HG03521 (cell line): ENCODE measurements around the gene PRR20G.
"Not testable (repeated sequence)": the region's sequence is repeated elsewhere in the genome, so short reads cannot be mapped to it uniquely, and the experiment has no call there.

Experiments
- ATAC-seq: cut with Tn5 transposase; IDR thresholded peaks from one replicate; pipeline ENCODE4 v1.9.1; 2021; ENCODE audit warnings: mild to moderate bottlenecking, moderate library complexity; ENCODE audit not compliant: unreplicated experiment

The PRR20G gene

DNA sequence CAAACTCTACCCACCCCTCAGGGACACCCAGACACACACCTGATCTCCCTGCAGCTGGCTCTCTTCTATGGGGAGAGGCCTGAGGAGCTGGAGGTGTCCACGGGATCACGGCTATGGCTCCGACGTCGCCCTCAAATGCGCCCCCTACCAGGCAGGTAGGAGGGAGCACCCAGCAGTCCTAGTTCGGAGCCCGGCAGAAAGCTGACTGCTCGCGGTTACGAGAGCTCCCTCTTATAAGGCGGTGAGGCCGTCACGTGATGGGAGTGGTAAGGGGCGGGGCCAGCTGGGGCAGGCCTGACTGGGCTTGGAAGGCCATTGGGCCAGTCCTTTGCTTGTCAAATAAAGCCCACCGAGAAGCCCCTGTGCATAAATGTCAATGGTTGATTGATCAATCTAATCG, at the start of gene PRR20G:
Gene PRR20G (minus strand): TSS at position 207 of the 400 bp plus-strand sequence. CDS start 681 bp downstream, outside the sequence.
- no peak for ATAC-seq

DNA sequence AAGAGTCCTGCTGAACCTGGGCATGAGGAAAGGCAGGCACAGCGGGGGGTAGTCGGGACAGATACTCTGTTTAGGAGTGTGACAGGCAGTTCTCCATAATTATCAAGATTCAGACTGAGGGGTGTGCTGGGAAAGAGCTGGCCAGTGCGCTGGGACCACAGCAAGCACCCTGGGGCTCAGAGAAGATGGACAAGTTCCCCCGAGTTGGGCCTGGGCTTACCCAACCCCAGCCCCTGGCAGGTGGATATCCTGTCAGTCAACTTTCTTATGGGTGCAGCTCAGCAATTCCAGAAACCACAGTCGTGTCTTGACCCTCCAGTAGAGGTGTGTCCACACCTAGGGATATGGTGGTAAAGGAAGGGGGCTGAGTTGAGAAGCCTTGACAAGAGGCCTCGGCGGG, 49.2 kb upstream of the PRR20G start:
- no peak for ATAC-seq

DNA sequence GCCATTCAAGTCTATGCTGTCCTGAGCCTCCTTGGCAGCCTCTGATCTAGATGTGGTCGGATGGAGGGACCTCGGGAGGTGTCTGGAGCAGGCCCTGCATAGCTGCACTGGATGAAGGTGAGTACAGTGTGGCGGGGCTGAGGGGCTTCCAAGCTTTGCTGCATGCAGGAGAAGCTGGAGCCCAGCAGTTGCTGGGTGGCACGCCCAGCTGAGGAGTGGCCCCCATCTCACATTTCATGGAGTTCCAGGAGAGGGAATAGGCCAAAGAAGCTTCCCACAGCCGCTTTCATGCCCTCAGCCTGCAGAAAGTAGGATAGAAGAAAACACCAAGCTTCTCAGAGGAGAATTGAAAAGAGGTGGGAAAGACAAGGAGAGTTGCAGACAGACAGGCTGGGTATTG, 48.3 kb upstream of the PRR20G start:
- no peak for ATAC-seq

DNA sequence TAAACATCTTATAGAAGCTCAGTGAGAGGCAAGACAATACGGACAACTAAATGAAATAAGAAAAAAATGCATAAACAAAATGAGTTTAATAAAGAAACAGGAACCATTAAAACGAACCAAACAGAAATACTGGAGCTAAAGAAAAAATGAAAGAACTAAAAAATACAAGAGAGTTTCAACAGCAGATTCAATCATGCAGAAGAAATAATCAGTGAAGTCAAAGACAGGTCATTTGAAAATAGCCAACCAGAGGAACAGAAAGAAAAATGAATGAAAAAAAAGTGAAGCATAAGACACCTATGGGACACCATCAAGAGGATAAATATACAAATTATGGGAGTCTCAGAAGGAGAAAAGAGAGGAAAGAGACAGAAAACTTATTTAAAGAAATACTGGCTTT, 42.5 kb upstream of the PRR20G start:
- no peak for ATAC-seq

DNA sequence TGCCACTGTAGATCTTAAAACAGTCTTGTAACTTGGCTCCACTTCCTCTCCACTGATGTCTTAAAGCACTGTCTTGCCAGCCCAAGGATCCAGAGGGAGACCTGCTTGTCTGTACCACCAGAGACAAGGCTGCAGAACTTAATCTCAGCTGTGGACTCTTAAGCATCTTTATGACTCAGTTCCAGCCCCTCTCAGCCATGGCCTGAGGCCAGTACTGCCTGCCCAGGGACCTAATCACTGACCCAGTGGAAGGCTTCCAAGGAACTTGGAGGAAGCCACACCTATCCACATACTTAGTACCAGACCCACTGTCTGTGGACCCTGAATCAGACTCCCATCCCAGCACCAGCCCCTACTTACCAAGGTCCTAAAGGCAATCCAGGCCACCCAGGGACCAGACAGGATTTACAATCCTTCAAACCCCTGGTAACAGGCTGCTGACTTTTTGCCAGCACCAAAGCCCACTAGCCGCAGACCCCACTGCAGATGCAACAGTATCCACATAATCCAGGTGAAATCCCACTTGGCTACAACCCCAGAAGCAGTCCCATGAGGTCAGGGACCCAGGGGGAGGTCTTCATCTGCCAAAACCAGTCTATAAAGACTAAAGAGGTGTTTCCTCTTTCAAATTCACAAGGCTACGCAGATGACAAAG, 41.9 kb upstream of the PRR20G start:
- ATAC-seq, result no peak

DNA sequence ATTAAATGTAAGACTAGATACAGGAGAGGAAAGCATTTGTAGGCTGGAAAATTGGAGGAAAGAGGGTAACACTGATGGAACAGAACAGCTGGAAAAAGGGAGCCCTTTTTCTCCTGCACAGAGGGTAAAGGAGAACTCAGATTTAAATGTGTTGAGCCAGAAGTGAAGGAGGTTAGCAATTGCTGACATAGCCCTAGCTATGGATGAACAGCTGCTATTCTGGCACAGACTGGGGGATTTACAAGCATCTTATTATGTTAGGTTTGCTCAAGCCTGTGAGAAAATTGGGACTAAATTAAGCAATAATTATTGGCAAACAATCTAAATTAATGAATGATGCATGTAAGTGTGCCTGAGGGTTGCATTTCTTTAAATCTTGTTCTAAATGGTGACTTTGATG, 40.6 kb upstream of the PRR20G start:
- no peak for ATAC-seq

DNA sequence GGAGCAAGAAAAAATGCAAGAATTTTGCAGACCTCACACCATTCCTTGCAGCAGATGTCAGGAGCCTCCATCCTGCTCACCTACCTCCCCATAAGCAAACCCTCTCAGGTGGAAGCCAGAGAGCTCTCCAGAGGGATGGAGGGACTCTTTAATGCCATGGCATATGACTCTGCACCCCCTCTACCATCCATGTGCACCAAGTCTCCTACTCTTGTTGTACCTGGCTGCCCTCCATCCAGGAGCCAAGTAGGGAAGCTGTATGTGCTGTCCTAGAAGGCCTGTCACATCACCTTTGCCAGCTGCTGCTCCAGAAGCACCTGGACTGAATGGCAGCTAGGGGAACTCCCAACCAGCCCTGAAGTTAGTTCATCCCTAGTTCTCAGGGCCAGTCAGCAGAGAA, 38.5 kb upstream of the PRR20G start:
- ATAC-seq, result no peak

DNA sequence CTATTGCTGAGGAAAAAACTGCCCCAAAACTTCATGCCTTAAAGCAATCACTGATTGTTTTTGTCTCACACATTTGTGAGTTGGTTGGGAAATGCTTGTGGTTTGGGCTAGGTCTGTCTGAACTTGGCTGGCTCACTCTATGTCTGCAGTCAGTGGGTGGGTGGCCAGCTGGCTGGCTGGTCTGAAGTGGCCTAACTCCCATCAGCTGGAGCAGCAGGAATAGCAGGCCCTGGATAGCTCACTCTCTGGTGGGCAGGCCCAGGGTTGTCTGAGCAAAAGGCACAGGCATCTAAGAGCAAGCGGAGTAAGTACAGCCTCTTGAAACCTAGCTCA, 37.7 kb upstream of the PRR20G start:
- ATAC-seq, result no peak

DNA sequence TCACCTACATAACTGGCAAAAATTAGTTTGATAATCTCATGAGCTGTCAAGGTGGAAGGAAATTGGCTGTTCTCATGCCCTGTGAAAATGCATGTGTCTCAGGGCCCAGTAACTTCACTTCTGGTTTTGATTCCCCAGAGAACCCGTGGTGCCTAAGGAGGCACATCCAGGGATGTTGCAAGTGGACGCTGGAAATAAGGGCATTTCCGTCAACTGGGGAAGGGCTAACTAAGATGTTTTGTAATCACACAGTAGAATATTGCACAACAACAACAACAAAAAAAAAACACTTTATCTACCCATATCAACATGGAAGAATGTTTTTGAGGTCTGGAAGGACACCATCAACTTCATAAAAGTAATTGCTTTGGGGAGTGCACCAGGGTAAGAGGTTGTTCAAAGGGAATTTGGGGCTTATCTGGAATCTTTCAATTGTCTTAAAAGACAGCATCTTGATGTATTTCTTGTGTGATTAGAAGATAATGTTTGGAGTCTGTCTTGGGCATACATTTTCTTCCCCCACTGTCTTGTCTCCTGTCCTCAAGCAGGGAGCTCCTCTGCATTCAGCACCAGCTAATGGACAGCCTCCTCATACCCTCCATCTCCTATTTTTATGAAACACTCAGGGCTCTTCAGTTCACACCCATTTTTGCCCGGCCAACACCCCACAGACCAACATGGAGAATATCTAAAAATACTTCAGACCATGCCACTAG, 37.2 kb upstream of the PRR20G start:
- ATAC-seq, result no peak

DNA sequence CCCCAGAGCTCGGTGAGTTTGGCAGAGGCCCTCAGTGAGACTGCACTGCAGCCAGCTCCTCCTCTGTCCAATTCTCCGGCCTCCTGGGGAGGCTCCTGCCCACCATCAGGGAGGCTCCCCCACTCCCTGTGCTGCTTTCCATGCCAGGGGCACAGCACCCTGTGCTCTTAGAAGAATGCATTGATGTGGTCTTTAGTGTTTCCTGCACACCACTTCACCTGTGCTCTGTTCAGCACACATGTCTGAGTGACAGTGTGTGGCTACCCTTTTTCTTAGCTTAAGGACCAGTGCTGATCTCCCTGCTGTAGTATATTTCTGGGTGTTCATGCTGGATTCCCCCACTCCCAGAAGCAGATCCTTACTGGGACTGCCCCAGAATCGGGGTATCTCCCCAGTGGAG, 36.2 kb upstream of the PRR20G start:
- ATAC-seq, result no peak

DNA sequence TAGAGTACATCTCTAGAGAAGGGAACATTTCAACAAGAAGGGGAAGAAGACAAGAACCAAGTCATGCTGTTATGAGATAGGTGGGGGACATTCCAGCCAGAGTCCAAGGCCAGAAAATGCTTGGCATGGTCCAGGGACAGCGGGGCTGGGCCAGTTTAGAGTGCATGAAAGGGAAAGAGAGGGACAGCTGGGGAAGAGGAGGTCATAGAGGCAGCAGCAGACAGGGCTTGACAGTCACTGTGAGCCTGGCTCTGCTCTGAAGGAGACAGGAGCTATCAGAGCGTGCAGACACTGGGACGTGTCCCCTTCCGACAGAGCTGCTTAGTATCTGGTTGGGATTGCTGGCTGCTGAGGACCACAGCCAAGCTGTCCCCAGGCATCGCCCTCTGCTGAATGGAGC, 35.7 kb upstream of the PRR20G start:
- no peak for ATAC-seq

DNA sequence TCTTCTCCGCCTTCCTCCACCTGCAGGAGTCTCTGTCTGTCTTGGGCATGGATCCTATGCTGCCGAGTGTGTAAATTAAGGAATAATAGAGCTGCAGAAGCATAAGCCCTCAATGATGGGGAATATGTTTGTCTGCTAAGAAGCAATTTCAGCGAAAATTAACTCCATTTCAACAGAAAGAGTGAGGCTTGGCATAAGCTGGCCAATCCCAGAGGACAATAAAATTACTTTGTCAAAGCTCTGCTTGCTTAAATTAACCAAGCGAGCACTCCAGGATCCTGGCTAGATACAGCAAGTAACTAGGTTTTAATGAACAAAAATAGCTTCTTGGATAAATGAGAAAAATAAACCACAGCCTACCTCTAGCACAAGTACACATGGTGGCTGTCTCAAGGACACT, 33.5 kb upstream of the PRR20G start:
- ATAC-seq, result no peak

DNA sequence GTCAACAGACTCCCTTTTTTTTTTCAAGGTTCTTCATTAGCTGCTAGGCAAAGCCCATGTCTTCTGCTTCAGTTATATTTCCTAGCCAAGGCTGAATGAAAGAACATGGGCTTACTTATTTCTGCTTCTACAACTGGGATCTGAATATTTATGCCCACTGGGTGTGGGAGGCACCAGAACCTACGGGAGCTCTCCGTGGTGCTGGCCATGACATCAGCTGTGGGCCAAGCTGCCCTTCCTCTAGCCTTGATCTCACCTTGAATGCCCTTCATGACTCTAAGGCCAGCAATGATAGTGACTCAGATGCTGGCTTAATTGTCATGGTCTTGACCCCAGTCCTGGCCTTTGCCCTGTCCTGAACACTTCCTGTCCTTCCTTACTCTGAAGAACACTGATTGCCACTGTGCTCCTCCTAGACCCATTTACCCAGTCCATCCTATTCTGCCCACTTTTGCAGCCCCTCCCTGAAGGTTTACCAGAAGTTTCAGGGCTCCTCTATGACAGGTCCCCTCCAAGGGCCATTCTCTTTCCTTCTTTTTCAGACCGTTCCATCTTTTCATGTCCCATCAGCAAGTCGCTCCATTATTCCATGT, 32.8 kb upstream of the PRR20G start:
- no peak for ATAC-seq

DNA sequence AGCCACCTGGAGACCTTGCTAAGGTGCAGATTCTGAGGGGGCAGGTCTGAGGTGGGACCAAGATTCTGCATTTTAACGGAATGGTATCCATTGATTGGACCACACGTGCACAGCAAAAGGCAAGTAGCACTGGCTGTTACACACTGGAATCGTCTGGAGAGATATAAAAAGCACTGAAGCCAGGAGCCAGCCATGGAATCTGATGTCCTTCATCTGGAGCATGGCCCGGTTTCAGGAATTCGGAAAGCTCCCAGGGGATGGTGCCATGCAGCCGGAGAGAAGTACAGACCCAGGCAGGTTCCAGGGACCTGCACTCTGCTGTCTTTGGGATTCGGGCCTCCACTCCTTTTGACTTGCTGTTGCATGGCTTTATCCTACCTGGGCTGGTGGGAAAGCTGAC, 28.8 kb upstream of the PRR20G start:
- ATAC-seq, result no peak

DNA sequence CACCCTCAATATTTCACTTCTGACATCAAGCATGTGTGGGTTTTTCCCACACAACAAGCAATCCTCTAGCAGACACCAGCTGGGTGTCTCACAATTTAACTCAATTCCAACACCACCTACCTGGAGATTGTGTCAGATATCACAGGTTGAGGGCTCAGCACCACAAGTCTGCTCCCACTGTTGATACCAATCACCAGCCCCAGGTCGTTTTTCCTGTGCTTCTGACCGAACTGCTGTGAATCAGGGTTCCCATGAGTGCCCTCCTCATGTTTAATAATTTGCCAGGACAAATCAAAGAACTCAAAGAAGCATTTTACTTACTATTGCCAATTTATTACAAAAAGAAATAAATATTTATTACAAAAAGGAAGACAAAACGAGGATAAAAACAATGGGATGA, 25.0 kb upstream of the PRR20G start:
- ATAC-seq, result no peak

DNA sequence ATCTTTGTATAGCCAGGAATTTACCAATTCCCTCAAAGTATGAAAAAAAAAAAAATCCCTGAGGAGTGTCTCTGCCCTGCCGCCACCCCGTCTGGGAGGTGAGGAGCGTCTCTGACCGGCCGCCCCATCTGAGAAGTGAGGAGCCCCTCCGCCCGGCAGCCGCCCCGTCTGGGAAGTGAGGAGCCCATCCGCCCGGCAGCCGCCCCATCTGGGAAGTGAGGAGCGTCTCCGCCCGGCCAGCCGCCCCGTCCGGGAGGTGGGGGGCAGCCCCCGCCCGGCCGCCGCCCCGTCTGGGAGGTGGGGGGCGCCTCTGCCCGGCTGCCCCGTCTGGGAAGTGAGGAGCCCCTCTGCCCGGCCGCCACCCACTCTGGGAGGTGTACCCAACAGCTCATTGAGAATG, 21.0 kb upstream of the PRR20G start:
- ATAC-seq, result not testable (repeated sequence)

DNA sequence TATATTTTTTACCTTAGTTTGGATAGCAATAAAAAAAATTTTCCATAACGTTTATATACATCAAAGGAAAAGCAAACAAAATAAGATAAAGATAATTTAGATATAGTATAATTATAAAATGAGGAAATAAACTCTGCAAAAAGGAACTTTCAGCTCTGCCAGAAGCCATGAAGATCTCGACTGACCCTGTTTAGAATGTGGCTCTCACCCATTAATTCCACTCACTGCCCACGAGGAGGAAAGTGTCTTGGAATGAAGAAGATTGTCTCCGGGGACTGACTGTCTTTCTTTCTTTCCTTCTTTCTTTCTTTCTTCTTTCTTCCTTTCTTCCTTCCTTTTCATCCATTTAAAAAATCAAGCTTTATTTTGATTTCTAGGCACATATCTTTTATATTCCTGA, 20.1 kb upstream of the PRR20G start:
- ATAC-seq, result no peak

DNA sequence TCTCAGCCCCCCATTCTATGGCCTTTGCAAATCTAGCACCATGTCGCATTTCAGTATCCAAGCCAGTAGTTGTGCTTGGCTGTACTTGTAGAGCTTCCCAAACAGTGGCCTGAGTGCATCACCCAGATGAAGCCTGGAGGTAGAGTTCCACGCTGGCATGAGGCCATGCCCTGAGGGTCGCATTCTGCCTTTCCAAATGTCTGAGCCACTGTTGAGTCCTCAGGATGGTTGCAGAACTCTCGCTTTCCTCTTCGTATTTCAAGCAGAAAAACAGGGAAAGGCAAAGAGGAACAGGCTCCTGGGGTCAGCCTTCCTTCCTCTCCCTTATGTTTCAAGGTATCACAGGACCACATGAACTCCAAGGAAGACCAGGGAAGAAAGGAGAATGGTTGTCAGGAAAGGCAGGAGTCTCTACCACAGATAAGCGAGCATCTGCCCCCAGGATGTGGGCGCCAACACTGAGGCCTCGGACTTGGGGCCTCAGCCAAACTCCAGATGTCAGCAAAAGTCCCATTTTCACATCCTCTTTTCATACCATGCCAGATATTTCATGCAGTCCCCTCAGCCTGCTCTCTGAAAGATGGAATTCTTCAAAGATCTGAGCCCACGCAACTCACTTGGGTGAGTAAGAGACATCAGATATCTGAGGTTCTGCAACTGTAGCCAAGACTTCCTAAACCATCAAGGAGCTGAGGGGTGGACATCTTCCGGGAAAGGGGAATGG, 19.4 kb upstream of the PRR20G start:
- no peak for ATAC-seq

DNA sequence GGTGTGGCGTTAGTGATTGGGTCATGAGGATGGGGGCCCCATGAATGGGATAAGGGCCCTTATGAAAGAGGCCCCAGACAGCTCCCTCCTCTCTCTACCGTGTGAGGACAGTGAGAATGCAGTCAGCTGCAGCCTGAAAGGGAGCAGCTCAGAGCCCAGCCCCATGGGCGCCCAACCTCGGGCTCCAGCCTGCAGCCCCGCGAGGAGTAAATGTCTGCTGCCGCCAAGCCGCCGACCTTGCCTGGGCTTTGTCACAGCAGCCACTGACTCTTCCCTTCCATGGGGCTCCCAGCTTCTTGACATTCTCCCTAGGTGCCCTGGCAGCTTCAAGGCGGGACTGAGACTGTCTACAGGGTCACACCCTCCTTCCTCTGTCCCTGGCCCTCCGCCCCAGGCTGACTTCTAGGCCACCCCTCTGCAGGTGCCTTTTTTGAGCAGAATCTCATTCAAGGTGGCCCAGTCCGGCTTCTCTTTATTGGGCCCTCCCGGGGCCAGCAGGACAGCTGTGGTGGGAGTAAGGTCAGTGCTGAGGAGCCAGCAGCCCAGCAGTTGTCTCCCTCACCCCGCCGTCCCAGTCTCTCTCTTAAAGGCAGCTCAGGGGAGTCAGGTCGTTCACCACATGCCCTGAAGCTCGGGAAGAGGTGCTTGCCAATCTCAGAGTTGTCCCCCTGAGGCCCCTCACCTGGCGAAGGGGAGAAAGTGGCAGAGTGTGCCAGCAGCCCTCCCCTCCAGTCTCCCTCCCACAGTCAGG, 18.7 kb upstream of the PRR20G start:
- no peak for ATAC-seq

DNA sequence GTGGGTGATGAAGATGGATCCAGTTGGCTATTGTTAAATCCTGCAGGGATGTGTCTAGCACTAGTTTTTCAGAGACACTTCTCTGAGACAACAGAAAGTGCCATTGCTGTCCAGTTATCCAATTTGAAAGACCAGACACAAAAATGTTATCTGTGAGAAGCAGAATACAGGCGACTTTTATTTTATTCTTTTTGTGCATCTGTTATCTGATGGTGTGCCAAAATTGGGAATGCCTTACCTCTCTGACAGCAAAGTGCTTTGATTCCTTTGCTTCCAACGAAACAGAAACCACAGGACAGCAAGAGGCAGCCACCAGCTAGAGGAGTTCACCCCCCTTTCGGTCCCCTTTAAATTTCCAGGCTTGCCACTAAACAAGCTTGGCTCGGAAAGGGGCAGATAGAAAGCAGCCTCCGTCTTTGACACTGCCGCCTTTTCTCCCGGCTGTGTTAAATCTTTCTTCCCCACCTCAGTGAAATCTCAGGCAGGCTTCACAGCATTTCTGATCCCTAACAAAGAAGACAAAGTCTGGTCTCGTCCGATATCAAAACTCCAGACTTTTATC, 17.7 kb upstream of the PRR20G start:
- no peak for ATAC-seq
